D341Med (cell line): ENCODE measurements around the gene KHSRP.

Source experiments
- DNase-seq: peaks from one replicate; pipeline ENCODE4 v3.0.0; 2012; ENCODE audit warnings: low spot score

The KHSRP gene

DNA sequence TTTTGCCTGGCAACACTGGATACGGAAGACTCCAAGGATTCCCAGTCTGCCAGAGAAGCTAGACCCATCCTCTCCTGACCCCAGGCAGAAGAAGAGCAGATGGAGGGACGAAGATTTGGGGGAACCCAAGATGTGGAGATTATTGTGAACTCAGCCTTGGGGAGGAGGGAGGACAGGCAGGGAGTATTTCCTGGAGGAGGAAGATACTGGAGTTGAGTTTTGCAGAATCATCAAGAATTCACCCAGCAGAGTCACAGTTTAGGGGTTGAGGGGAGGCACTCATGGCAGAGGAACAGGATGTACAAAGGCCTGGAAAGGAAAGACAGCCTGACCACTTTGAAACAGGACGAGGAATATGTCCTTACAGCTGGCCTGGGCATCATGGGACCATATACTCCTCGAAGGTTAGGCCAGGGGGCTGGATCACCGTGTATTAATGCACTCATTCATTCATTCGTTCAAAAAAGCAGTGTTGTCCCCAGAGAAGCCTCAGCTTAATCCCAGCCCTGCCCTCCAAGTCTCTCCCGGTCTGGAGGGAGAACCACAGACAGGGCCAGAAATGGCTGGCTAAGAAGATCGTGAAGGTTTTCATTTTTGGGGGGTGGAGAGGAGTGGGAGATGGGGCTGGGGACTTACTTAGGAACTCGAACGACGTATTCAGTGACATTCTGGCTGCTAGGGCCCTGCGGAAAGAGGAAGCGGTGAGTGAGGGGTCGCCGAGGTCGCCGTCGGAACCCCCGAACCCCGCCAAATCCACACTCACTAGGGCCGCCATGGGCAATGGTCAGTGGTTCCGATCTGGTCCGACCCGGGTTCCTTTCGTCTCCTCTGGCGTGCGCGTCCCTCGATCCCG is 32.2 kb downstream of the KHSRP start:
- peak; percentile 5 for DNase-seq

DNA sequence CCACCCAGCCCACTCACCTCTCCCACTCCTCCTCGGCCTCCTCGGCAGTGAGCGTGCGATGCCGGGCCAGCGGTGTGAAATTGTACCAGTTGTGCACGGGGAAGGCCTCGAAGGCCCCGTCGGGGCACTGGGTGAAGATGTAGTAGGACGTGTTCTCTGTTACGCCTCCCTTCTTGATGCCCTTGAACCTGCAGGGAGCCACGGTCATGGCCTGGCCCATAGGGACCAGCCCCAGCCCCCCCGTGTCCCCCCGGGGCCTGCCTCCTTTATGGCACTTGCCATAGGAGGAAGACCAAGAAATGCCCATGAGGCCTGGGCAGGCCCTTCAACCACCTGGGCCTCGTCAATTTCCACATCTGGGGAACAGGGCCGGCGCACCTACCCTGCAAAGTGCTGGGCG is 37.2 kb downstream of the KHSRP start:
- DNase-seq = peak; percentile 7

GRCh38 chr19:6384381-6384780 is 40.2 kb downstream of the KHSRP start:
- no peak for DNase-seq

- DNase-seq = peak; percentile 16
These were observed 41.4 kb downstream of the KHSRP start for GRCh38 chr19:6383188-6383587.

- no peak for DNase-seq
These were observed 43.4 kb downstream of the KHSRP start for GRCh38 chr19:6381030-6381750.

DNA sequence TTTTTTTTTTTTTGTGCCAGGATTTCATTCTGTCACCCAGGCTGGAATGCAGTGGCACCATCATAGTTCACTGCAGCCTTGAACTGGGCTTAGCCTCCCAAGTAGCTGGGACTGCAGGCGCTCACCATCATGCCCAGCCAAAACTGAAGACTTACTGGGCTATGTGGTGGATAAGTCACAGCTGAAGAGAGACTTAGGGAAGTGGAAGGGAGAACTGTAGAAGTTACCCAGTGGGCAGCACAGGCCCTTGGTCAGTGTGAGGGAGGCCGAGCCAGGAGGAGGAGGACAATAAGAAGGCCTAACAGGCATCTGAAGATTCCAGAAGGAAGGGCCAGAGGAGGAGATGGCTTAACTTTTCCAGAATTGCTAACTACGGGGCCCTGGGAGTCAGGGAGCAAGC is 44.9 kb downstream of the KHSRP start:
- no peak for DNase-seq

DNA sequence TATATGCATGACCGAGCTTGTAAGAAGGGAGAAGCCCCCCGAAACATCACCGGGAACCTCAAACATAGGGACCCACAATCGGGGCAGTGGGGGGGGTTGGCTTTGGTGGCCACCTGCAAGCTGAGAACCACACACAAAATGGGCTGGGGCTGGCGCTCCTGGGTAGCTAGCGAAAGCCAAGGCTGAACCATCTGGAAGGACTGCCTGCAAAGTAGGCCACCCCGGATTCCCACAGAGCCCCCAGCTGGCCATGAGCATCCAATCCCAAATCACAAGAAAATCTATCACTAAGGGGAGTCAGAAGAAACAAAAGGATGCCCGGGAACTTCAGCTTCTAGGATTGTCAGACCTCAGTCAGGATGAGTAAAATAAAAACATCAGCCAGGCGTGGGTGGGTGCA is 46.1 kb downstream of the KHSRP start:
- DNase-seq = peak; percentile 22

GRCh38 chr19:6378041-6378440 is 46.6 kb downstream of the KHSRP start:
- DNase-seq = no peak

GRCh38 chr19:6376512-6377190 is 48.0 kb downstream of the KHSRP start:
- no peak for DNase-seq

GRCh38 chr19:6375411-6376010 is 49.1 kb downstream of the KHSRP start, which contains the start of gene PSPN:
PSPN (minus strand) TSS chr19:6375933; CDS start chr19:6375849, 84 bp downstream.
- DNase-seq = no peak

- no peak for DNase-seq
These were observed 49.8 kb downstream of the KHSRP start for GRCh38 chr19:6374711-6375410.

DNA sequence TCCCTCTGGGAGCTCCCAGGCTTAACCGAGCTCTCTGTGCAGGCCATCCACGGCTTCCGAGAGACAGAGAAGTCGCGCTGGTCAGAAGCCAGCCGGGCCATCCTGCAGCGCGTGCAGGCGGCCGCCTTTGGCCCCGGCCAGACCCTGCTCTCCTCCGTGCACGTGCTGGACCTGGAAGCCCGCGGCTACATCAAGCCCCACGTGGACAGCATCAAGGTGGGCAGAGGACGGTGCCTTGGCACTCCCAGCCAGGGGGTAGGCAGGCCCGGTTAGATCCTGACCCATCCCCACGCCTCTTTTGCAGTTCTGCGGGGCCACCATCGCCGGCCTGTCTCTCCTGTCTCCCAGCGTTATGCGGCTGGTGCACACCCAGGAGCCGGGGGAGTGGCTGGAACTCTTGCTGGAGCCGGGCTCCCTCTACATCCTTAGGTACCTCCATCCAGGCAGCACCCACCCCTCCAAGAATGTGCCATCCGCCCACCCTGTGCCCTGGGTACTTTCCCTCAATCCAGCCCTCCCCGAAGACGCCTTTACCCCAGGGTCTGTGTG is 50.4 kb downstream of the KHSRP start:
- no peak for DNase-seq

DNA sequence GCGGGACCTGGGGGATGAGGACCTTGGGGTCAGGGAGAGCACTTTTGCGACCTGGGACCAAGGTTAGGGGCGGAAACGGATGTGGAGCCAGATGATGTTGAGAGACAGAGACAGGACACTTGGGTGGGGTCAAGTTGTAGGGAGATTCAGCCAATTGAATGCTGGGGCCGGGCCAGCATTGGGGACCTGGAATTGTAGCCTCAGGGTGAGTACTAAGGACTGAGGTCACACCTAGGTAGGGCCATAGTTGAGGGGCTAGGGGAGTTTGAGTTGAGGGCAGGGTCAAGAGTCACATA is 50.9 kb downstream of the KHSRP start:
- no peak for DNase-seq

DNA sequence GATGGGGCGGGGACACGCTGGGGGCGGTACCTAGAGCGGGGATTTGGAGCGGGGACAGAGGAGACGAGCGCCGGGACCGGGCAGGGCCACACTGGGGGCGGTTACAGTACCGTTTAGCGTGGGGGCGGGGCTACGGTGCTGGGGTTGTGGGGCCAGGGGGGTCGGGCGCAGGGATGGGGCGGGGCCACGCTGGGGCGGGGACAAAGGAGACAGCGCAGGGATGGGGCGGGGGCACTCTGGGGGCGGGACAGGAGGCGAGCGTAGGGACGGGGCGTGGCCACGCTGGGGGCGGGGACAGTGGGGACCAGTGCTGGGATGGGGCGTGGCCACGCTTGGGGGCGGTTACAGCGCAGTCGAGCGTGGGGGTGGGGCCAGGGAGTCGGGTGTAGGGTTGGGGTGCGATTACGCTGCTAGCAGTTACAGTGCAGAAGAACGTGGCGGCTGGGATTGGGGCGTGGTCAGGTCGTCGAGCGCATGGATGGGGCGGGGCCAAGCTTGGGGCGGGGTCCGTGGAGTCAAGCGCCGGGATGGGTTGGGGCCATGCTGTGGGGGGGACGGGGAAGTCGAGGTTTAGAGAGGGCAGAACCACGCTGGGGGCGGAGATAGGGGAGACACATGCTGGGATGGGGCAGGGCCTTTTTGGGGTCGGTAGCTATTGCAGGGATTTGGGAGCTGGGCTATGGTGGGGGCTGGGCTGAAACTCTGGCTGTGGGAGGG is 51.4 kb downstream of the KHSRP start:
- DNase-seq = peak; percentile 96

DNA sequence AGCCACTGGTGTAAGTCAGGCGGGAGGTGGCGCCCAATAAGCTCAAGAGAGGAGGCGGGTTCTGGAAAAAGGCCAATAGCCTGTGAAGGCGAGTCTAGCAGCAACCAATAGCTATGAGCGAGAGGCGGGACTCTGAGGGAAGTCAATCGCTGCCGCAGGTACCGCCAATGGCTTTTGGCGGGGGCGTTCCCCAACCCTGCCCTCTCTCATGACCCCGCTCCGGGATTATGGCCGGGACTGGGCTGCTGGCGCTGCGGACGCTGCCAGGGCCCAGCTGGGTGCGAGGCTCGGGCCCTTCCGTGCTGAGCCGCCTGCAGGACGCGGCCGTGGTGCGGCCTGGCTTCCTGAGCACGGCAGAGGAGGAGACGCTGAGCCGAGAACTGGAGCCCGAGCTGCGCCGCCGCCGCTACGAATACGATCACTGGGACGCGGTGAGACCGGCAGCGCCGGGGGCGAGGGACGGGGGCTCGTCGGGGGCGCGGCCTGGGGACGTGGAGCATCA is 52.0 kb downstream of the KHSRP start, which contains the start of gene ALKBH7:
Gene ALKBH7 (plus strand): TSS at position 201 of the 502 bp plus-strand sequence. CDS start 27 bp downstream, at position 228.
- DNase-seq = peak; percentile 92

DNA sequence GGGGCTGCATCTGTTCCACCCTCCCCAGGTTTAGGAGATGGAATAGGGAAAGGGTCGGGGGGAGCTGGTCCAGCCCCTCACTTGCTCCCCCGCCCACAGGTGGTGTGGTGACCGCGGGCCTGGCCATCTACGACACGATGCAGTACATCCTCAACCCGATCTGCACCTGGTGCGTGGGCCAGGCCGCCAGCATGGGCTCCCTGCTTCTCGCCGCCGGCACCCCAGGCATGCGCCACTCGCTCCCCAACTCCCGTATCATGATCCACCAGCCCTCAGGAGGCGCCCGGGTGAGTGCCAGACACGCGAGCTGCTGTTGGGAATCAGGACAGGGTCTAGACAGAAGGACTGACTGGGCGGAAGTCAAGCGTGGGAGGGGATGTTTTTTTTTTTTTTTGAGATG is 60.3 kb downstream of the KHSRP start:
- no peak for DNase-seq
